ENCODE results near the gene POFUT2. TPM values are rescaled to one million over a fixed set of nuclear protein-coding genes. Genes with fewer than 3 reads are reported as not detected.

POFUT2 gene
- total and polyA plus RNA-seq, 2 donors from 2014 or later = 18.3 to 30.2 TPM

DNA sequence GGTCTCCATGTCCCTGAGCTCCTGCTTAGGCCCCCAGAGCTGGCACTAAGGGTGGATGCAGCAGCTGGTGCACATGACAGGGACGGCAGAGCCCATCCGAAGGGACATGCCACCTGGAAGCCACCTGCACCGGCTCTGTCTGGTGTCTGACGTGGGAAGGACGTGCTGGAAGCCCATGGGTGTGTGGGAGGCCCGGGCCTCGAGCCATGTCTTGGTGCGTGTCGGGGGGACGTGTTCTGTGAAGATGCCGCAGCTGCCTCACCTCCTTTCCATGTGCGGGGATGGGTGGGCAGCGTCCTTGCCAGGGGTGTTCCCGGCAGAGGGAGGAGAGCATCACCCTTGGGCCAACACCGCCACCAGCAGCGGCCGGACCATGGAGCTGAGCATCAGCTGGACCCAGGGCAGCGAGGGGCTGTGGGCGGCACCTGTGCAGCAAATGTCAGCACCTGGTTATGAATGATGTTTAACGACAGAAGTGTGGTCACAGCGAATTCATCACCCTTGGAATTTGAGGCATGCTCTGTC, 15.5 kb upstream of the POFUT2 start:
- DNase-seq = peak in 2 of 5 donors; percentile 57 to 71
- peak overlapping the region; percentile 5 to 77 for H3K27ac ChIP-seq (ENCODE audit: low read depth in 2 of 2, low read length in 2 of 2)
- H3K9ac ChIP-seq (ENCODE audit: low read length in 3 of 3) = peak overlapping the region in 1 of 3 donors; percentile 34
- no peak for FAIRE-seq
- H3K36me3 ChIP-seq (ENCODE audit: control insufficient read depth in 2 of 3, insufficient read depth in 3 of 3, low read length in 3 of 3) = no peaks in the 10 kb centered on the region
- H3K4me3 ChIP-seq (ENCODE audit: low read length in 3 of 3) = no peak overlapping the region
- no peaks in the 10 kb centered on the region for H3K27me3 ChIP-seq (ENCODE audit: control insufficient read depth, insufficient read depth, low read length)
- H3K4me1 ChIP-seq (ENCODE audit: control insufficient read depth in 2 of 3, insufficient read depth in 2 of 3, low read depth in 1 of 3, low read length in 3 of 3) = peaks cover under 1 to 17% (median 2%) of the 10 kb centered on the region in 3 donors
- intact Hi-C loops (cut with DNase I) = no loop called here
- TF ChIP-seq, protein P1, sequence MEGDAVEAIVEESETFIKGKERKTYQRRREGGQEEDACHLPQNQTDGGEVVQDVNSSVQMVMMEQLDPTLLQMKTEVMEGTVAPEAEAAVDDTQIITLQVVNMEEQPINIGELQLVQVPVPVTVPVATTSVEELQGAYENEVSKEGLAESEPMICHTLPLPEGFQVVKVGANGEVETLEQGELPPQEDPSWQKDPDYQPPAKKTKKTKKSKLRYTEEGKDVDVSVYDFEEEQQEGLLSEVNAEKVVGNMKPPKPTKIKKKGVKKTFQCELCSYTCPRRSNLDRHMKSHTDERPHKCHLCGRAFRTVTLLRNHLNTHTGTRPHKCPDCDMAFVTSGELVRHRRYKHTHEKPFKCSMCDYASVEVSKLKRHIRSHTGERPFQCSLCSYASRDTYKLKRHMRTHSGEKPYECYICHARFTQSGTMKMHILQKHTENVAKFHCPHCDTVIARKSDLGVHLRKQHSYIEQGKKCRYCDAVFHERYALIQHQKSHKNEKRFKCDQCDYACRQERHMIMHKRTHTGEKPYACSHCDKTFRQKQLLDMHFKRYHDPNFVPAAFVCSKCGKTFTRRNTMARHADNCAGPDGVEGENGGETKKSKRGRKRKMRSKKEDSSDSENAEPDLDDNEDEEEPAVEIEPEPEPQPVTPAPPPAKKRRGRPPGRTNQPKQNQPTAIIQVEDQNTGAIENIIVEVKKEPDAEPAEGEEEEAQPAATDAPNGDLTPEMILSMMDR (IDR thresholded peaks at IDR 0.05; ENCODE audit: borderline replicate concordance, extremely low read depth, insufficient read depth) = no peak
- H3K9me3 ChIP-seq (ENCODE audit: control insufficient read depth in 2 of 3, insufficient read depth in 1 of 3, low read length in 3 of 3) = no peaks in the 10 kb centered on the region

DNA sequence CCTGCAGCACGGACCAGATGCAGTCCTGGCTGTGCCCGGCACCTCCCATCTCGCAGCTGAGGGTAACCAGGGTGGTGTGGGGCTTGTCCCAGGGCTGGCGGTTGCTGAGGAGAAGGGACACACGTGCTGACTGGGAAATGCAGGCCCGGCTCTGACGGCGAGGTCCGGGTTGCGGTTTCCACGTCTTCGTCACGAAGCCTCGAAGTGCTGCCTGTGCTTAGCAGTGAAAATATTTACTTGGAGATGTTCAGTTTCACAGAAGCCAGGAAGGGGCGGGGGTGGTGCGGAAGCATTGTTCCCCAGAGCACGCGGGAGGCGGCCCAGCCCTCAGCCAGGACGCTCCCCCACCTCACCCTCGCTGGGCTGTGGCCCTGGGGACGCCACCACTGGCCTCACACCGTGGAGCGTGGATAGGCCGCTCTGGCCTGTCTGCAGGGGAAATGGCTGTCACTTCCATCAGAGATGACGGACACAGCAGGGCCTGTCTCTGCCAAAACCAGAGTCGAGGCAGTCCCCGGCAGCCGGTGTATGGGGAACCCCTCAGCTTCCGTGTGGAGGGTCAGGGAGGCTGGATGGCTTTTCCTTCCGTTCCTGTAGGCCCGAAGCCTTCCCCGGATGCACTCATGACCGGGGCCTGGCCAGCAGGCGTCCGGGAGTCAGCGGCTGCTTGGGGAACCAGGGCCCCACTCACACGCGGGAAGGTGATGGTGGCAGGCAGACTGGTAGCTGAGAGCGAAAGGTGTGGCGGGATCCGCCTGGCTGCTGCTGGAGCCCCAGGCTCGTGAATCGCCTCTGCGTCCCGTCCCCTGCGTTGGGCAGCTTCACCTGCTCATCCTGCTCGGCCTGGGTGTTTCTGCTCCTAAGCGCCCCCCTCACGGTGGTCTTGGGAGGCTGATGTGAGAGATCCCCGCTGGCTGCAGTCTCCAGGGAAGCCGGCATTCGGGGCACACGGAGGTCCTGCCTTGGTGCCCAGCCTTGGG, 14.7 kb upstream of the POFUT2 start:
- no peaks in the 10 kb centered on the region for H3K9me3 ChIP-seq (ENCODE audit: control insufficient read depth in 2 of 3, insufficient read depth in 1 of 3, low read length in 3 of 3)
- H3K36me3 ChIP-seq (ENCODE audit: control insufficient read depth in 2 of 3, insufficient read depth in 3 of 3, low read length in 3 of 3) = no peaks in the 10 kb centered on the region
- FAIRE-seq (no peak), DNase-seq (peak; percentile 64 to 89 (median 69))
- peak overlapping the region; percentile 66 to 77 for H3K27ac ChIP-seq (ENCODE audit: low read depth in 2 of 2, low read length in 2 of 2)
- H3K4me1 ChIP-seq (ENCODE audit: control insufficient read depth in 2 of 3, insufficient read depth in 2 of 3, low read depth in 1 of 3, low read length in 3 of 3) = peaks cover 0 to 11% (median 0%) of the 10 kb centered on the region in 3 donors
- TF ChIP-seq, protein P1 (IDR thresholded peaks at IDR 0.05; ENCODE audit: borderline replicate concordance, extremely low read depth, insufficient read depth) = no peak
- no peaks in the 10 kb centered on the region for H3K27me3 ChIP-seq (ENCODE audit: control insufficient read depth, insufficient read depth, low read length)
- H3K9ac ChIP-seq (ENCODE audit: low read length in 3 of 3) = peak overlapping the region in 1 of 3 donors; percentile 46
- intact Hi-C loops (cut with DNase I) = no loop called here
- H3K4me3 ChIP-seq (ENCODE audit: low read length in 3 of 3) = no peak overlapping the region

DNA sequence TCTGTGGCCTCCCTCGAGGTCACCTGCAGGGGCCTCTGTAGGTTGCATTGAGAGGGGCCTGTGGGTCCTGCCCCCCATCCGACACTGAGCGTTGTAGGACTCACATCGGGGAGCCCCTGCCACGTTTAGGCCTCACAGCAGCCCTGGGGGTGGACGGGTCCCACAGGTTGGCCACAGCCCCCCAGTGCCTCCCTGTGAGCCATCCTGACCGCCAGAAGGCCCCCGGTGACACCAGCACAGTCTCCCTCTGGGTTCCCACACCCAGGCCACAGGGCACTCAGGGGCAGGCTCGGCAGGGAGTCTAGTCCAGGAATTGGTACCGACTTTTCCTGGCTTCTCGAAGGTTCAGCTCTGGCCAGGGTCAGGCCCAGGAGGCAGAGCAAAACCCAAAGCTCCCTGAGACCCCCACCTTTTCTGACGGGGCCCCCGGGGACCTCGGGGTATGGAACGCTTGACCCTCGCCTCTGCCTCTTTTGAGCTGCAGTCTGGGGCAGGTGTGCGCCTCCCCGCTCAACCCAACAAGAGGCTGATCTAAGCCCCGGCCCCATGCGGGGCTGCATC, 13.9 kb upstream of the POFUT2 start:
- DNase-seq = no peak
- intact Hi-C loops (cut with DNase I) = no loop called here
- no peak for FAIRE-seq
- peaks cover 0 to 6% (median 0%) of the 10 kb centered on the region in 3 donors for H3K4me1 ChIP-seq (ENCODE audit: control insufficient read depth in 2 of 3, insufficient read depth in 2 of 3, low read depth in 1 of 3, low read length in 3 of 3)
- TF ChIP-seq, protein P1 (IDR thresholded peaks at IDR 0.05; ENCODE audit: borderline replicate concordance, extremely low read depth, insufficient read depth) = no peak
- no peaks in the 10 kb centered on the region for H3K27me3 ChIP-seq (ENCODE audit: control insufficient read depth, insufficient read depth, low read length)
- peak overlapping the region in 1 of 3 donors; percentile 46 for H3K9ac ChIP-seq (ENCODE audit: low read length in 3 of 3)
- H3K4me3 ChIP-seq (ENCODE audit: low read length in 3 of 3) = no peak overlapping the region
- no peaks in the 10 kb centered on the region for H3K36me3 ChIP-seq (ENCODE audit: control insufficient read depth in 2 of 3, insufficient read depth in 3 of 3, low read length in 3 of 3)
- H3K27ac ChIP-seq (ENCODE audit: low read depth in 2 of 2, low read length in 2 of 2) = peak overlapping the region; percentile 66 to 77
- H3K9me3 ChIP-seq (ENCODE audit: control insufficient read depth in 2 of 3, insufficient read depth in 1 of 3, low read length in 3 of 3) = no peaks in the 10 kb centered on the region
